ENCODE data around the gene DCTN4. TPM values are rescaled to one million over a fixed set of nuclear protein-coding genes. Genes with fewer than 3 reads are reported as not detected.

Gene DCTN4
- total RNA-seq, 1 experiment from 2014 or later, result 48.5 TPM

DNA sequence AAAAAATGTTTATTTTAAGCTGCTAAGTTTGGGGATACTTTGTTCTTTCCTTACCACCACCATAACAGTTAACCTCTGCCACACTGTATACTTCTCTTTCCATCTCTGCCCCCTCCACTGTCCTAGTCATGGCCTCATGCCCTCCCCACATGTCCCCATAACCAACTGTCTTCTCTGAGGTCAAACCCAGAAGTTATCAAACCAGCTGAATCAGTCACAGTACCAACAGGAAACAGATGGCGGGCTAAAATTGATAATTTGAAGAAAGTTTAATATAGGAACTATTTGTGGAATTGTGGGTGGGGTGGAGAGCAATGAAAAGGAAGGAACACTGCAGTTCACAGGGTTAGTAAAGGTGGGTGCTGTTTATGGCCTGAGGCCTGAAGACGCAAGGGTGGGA is 5.7 kb upstream of the DCTN4 start:
- no peaks in the 10 kb centered on the region for H3K9me3 ChIP-seq (ENCODE audit: control insufficient read depth, low read depth, low read length)
- no peak overlapping the region for H4K5ac ChIP-seq (ENCODE audit: insufficient read length, low read depth, low read length)
- TF ChIP-seq, protein P1, sequence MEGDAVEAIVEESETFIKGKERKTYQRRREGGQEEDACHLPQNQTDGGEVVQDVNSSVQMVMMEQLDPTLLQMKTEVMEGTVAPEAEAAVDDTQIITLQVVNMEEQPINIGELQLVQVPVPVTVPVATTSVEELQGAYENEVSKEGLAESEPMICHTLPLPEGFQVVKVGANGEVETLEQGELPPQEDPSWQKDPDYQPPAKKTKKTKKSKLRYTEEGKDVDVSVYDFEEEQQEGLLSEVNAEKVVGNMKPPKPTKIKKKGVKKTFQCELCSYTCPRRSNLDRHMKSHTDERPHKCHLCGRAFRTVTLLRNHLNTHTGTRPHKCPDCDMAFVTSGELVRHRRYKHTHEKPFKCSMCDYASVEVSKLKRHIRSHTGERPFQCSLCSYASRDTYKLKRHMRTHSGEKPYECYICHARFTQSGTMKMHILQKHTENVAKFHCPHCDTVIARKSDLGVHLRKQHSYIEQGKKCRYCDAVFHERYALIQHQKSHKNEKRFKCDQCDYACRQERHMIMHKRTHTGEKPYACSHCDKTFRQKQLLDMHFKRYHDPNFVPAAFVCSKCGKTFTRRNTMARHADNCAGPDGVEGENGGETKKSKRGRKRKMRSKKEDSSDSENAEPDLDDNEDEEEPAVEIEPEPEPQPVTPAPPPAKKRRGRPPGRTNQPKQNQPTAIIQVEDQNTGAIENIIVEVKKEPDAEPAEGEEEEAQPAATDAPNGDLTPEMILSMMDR (conservative IDR thresholded peaks at IDR 0.05), result no peak
- Mint-ChIP-seq H3K36me3 (ENCODE audit: insufficient read depth in 1 of 3, low read depth in 3 of 3) (peaks cover 0 to 5% (median 4%) of the 10 kb centered on the region in 3 experiments; a peak in 3 of 7 replicates), H3K27me3 (ENCODE audit: low read depth) (peaks cover 13% of the 10 kb centered on the region), H3K4me3 (no peak overlapping the region), H3K27ac (no peak overlapping the region), H3K4me1 (peaks cover 3 to 9% of the 10 kb centered on the region in 2 experiments), H3K9me3 (peaks cover 6% of the 10 kb centered on the region in 2 experiments; a peak in 3 of 5 replicates)
- H3T11ph ChIP-seq (ENCODE audit: low read length), result no peak overlapping the region
- H3K79me1 ChIP-seq (ENCODE audit: insufficient read depth, low read depth, low read length, poor library complexity, severe bottlenecking), result no peaks in the 10 kb centered on the region
- H3K18ac ChIP-seq (ENCODE audit: insufficient read length, low read depth, low read length), result no peak overlapping the region
- no peak overlapping the region for H3K23ac ChIP-seq (ENCODE audit: insufficient read length, low read depth, low read length)
- no peak overlapping the region for H2BK120ac ChIP-seq (ENCODE audit: low read depth, low read length, poor library complexity, severe bottlenecking)
- no peak overlapping the region for H2BK12ac ChIP-seq (ENCODE audit: insufficient read length, low read depth, low read length)
- H4K8ac ChIP-seq (replicated peaks; ENCODE audit: insufficient read length, low read depth, low read length), result no peak overlapping the region
- H3K4me1 ChIP-seq (ENCODE audit: insufficient read depth, low read length), result peaks cover 2% of the 10 kb centered on the region; the same call in 1 of the 2 replicates
- H4K91ac ChIP-seq (ENCODE audit: insufficient read length, low read depth, low read length), result no peak overlapping the region
- H2BK5ac ChIP-seq (ENCODE audit: insufficient read length, low read length), result no peak overlapping the region
- H3K56ac ChIP-seq (ENCODE audit: insufficient read length, low read depth, low read length), result no peak overlapping the region
- H3K4me2 ChIP-seq (ENCODE audit: insufficient read depth, insufficient read length, low read length), result no peak overlapping the region
- no peaks in the 10 kb centered on the region for H3K27me3 ChIP-seq (ENCODE audit: insufficient read depth, low read length)
- no CpG with 5 or more reads among the region's 2 CpGs for WGBS (ENCODE audit: extremely low coverage, insufficient read length, low lambda C conversion rate)
- no peak overlapping the region for H2AFZ ChIP-seq (ENCODE audit: low read length)
- no peak overlapping the region for H3K4ac ChIP-seq (ENCODE audit: low read depth, low read length)
- no peaks in the 10 kb centered on the region for H4K20me1 ChIP-seq (ENCODE audit: control insufficient read depth, insufficient read depth, insufficient read length)
- no peak overlapping the region for H2AK5ac ChIP-seq (ENCODE audit: insufficient read length, low read length)
- no peak overlapping the region for H3K9ac ChIP-seq (ENCODE audit: extremely low read depth, insufficient read length, low read length)
- no peak overlapping the region for H3K27ac ChIP-seq (ENCODE audit: insufficient read length, low read depth, low read length)
- no peak for DNase-seq
- H3K14ac ChIP-seq (ENCODE audit: insufficient read depth, low read length), result no peak overlapping the region
- H2BK15ac ChIP-seq (ENCODE audit: low read depth, low read length), result no peak overlapping the region
- H2BK20ac ChIP-seq (ENCODE audit: low read depth, low read length, poor library complexity, severe bottlenecking), result no peak overlapping the region
- no peaks in the 10 kb centered on the region for H3K23me2 ChIP-seq (ENCODE audit: insufficient read length, low read depth, low read length, poor library complexity, severe bottlenecking)
- H3K79me2 ChIP-seq (ENCODE audit: insufficient read depth, low read length), result no peaks in the 10 kb centered on the region

Data from H9 (cell line).